Fibroblast of lung (primary cell): Measurements from ENCODE around the gene HOXC10. TPM values are rescaled to one million over a fixed set of nuclear protein-coding genes. Genes with fewer than 3 reads are reported as not detected.

ENCODE experiments used
- DNase-seq, 2 donors: peaks; one replicate each; pipeline versions ENCODE4 v3.0.0 to v3.0.0-alpha.2; 2010; ENCODE audit warnings: low read depth in 2 of 2
- H2AFZ ChIP-seq: 2 replicates; pipeline ENCODE4 v1.5.1; 2012; ENCODE audit warnings: low read length, control low read depth, inconsistent platforms
- H3K27ac ChIP-seq: 2 replicates; pipeline ENCODE4 v1.5.1; 2011; ENCODE audit warnings: low read length, control low read depth; ENCODE audit not compliant: insufficient read depth
- H3K27me3 ChIP-seq: 2 replicates; pipeline ENCODE4 v1.5.1; 2011; ENCODE audit warnings: mild to moderate bottlenecking, low read length; ENCODE audit not compliant: control insufficient read depth, insufficient read depth
- H3K36me3 ChIP-seq: 2 replicates; pipeline ENCODE4 v1.5.1; 2011; ENCODE audit warnings: low read length; ENCODE audit not compliant: control insufficient read depth, insufficient read depth
- H3K4me1 ChIP-seq: 2 replicates; pipeline ENCODE4 v1.5.1; 2011; ENCODE audit warnings: low read length; ENCODE audit not compliant: control insufficient read depth, insufficient read depth; ENCODE audit errors: extremely low read depth
- H3K4me2 ChIP-seq: 2 replicates; pipeline ENCODE4 v1.5.1; 2011; ENCODE audit warnings: low read length, control low read depth; ENCODE audit not compliant: insufficient read depth; ENCODE audit errors: extremely low read depth
- H3K4me3 ChIP-seq, 4 experiments: fragments of 200-600 bp in 1 of 4; sonication (generic) in 1 of 4; replicated peaks in 1 of 4; 2 replicates each; pipeline ENCODE4 v1.5.1; 2011 to 2016; ENCODE audit warnings: low read length in 4 of 4, low read depth in 3 of 4, mild to moderate bottlenecking in 3 of 4, control low read depth in 2 of 4, inconsistent platforms in 1 of 4, mixed read lengths in 1 of 4; ENCODE audit not compliant: insufficient read depth in 1 of 4; ENCODE audit errors: control extremely low read depth in 1 of 4
- H3K79me2 ChIP-seq: 2 replicates; pipeline ENCODE4 v1.5.1; 2012; ENCODE audit warnings: mild to moderate bottlenecking, low read length, inconsistent platforms; ENCODE audit not compliant: control insufficient read depth, insufficient read depth
- H3K9ac ChIP-seq: 2 replicates; pipeline ENCODE4 v1.5.1; 2011; ENCODE audit warnings: mild to moderate bottlenecking, low read length, control low read depth; ENCODE audit not compliant: insufficient read depth
- H3K9me3 ChIP-seq: 2 replicates; pipeline ENCODE4 v1.5.1; 2012; ENCODE audit warnings: low read depth, low read length; ENCODE audit not compliant: control insufficient read depth, insufficient read depth
- H4K20me1 ChIP-seq: 2 replicates; pipeline ENCODE4 v1.5.1; 2011; ENCODE audit warnings: low read length; ENCODE audit not compliant: control insufficient read depth, insufficient read depth; ENCODE audit errors: extremely low read depth
- EZH2 ChIP-seq: IDR thresholded peaks from 2 replicates; pipeline ENCODE4 v1.5.1; 2012; ENCODE audit warnings: low read length, control low read depth, mild to moderate bottlenecking; ENCODE audit errors: missing control alignments
- polyA plus RNA-seq, 2 donors: library from polyadenylated mRNA; depleted of rRNA in 1 of 2; stranded (reverse) in 1 of 2; unstranded in 1 of 2; fragments of >200 nt; gene quantifications; 2 replicates each; pipeline ENCODE4 v1.2.1, GENCODE V29; 2011 to 2012; ENCODE audit warnings: missing spikeins in 1 of 2
- total RNA-seq: library from RNA; depleted of rRNA; stranded (reverse); fragments of >200 nt; gene quantifications from 2 replicates; pipeline ENCODE4 v1.2.1, GENCODE V29; 2014
- TF ChIP-seq, protein P1 (sequence below), 2 donors: IDR thresholded peaks in 1 of 2; conservative IDR thresholded peaks in 1 of 2; 1 replicate in 1 of 2; 2 replicates in 1 of 2; pipeline ENCODE4 v1.5.1; 2011 to 2012; ENCODE audit warnings: low read length in 2 of 2, control low read depth in 1 of 2, inconsistent platforms in 1 of 2, low read depth in 1 of 2, mild to moderate bottlenecking in 1 of 2

The HOXC10 gene
- total and polyA plus RNA-seq, 2 donors (not counting 1 experiment from before 2014, with no cell fraction given): 0.06 TPM; not detected in 1

DNA sequence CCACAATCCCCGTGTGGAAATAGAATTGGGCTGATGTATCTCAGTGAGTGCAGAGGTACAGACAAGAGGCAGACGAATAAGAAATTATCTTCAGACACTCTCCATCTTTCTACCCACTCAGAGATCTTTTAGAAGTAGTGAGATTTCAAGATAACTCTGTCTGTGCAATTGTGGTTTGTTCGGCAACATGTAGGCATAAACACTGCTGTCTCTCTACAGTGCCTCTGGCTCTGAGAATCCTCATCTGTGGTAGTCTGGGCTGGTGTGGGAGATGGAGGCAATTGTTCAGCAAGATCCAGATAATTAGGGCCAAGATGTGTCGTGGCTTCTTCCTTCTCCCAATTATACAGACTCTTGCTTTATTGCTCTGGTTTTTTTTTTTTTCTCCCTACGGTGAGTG, 43.2 kb upstream of the HOXC10 start:
- no peak for DNase-seq
- Histone ChIP-seq H3K27me3 (peaks cover 85% of the 10 kb centered on the region), H3K9ac (no peak overlapping the region), H3K36me3 (no peaks in the 10 kb centered on the region), H3K9me3 (no peaks in the 10 kb centered on the region), H3K4me1 (no peaks in the 10 kb centered on the region), H3K27ac (no peak overlapping the region), H3K79me2 (no peaks in the 10 kb centered on the region), H2AFZ (no peak overlapping the region), H4K20me1 (no peaks in the 10 kb centered on the region), H3K4me2 (no peak overlapping the region), H3K4me3 (no peak overlapping the region)
- TF ChIP-seq, protein P1, sequence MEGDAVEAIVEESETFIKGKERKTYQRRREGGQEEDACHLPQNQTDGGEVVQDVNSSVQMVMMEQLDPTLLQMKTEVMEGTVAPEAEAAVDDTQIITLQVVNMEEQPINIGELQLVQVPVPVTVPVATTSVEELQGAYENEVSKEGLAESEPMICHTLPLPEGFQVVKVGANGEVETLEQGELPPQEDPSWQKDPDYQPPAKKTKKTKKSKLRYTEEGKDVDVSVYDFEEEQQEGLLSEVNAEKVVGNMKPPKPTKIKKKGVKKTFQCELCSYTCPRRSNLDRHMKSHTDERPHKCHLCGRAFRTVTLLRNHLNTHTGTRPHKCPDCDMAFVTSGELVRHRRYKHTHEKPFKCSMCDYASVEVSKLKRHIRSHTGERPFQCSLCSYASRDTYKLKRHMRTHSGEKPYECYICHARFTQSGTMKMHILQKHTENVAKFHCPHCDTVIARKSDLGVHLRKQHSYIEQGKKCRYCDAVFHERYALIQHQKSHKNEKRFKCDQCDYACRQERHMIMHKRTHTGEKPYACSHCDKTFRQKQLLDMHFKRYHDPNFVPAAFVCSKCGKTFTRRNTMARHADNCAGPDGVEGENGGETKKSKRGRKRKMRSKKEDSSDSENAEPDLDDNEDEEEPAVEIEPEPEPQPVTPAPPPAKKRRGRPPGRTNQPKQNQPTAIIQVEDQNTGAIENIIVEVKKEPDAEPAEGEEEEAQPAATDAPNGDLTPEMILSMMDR (conservative IDR thresholded peaks at IDR 0.05 in 1 of 2, IDR thresholded peaks at IDR 0.05 in 1 of 2; ENCODE audit: low read depth in 1 of 2, low read length in 2 of 2): no peak
- TF ChIP-seq EZH2: no peak

DNA sequence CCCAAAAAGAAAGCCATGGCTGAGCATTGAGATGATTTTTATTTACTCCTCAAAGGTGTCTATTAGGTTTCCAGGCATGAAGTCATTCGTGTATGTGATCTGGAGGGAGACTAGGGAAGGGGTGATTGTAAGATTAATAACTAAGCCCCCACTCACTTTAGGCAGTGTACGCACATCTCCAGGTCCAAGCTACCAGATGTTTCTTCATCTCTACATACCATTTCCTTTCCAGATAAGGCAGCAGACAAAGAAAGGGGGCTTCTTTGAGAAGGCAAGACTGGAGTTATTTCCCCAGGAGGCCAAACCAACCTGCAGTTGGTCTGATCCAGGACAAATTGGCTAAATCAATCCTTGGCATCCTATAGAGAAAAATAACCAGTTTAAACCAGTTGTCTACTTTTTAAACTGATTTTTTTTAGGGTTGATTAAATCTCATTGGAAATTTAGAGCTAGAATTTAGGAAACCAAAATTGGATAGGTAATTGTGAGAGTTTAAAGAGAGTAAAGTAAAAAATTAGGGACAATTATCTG, 42.4 kb upstream of the HOXC10 start:
- Histone ChIP-seq H4K20me1 (no peaks in the 10 kb centered on the region), H3K79me2 (no peaks in the 10 kb centered on the region), H3K4me2 (no peak overlapping the region), H3K27me3 (peaks cover 85% of the 10 kb centered on the region), H2AFZ (no peak overlapping the region), H3K4me1 (no peaks in the 10 kb centered on the region), H3K27ac (no peak overlapping the region), H3K9me3 (no peaks in the 10 kb centered on the region), H3K36me3 (no peaks in the 10 kb centered on the region), H3K9ac (no peak overlapping the region), H3K4me3 (no peak overlapping the region)
- no peak for DNase-seq
- TF ChIP-seq EZH2: no peak

DNA sequence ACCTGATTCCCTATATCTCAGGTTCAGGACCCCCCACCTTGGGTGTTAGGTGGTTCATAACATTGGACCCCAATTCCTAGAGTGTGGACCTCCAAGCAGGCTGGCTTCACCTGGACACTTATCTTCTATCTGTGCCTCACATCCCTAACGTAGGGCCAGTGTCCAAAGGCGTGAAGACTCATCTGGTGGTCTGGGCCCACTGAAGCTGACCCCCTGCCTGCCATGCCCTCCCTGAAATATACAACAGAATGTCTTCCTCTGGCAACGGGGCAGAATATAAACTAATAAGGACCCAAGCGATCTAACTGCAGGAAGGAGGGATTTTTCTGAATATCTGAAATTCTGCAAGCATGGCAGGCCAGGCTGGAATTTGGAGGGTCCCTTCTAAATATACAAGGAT, 40.7 kb upstream of the HOXC10 start:
- H3K27me3 ChIP-seq: peaks cover 78% of the 10 kb centered on the region
- no peaks in the 10 kb centered on the region for H3K79me2 ChIP-seq
- no peak overlapping the region for H3K27ac ChIP-seq
- peaks cover 2% of the 10 kb centered on the region for H4K20me1 ChIP-seq
- no peak overlapping the region for H3K9ac ChIP-seq
- H3K4me1 ChIP-seq: no peaks in the 10 kb centered on the region
- no peaks in the 10 kb centered on the region for H3K36me3 ChIP-seq
- H3K4me3 ChIP-seq: no peak overlapping the region
- TF ChIP-seq EZH2: no peak
- TF ChIP-seq, protein P1 (conservative IDR thresholded peaks at IDR 0.05 in 1 of 2, IDR thresholded peaks at IDR 0.05 in 1 of 2; ENCODE audit: low read depth in 1 of 2, low read length in 2 of 2): no peak
- no peak for DNase-seq
- H2AFZ ChIP-seq: no peak overlapping the region
- H3K4me2 ChIP-seq: no peak overlapping the region
- H3K9me3 ChIP-seq: no peaks in the 10 kb centered on the region
